ENCODE measurements around the gene PHYKPL. TPM values are rescaled to one million over a fixed set of nuclear protein-coding genes. Genes with fewer than 3 reads are reported as not detected.

PHYKPL gene
- total and polyA plus RNA-seq, 2 of the 4 experiments (the other 2 are of a cell fraction) = 10.0 to 24.5 TPM

DNA sequence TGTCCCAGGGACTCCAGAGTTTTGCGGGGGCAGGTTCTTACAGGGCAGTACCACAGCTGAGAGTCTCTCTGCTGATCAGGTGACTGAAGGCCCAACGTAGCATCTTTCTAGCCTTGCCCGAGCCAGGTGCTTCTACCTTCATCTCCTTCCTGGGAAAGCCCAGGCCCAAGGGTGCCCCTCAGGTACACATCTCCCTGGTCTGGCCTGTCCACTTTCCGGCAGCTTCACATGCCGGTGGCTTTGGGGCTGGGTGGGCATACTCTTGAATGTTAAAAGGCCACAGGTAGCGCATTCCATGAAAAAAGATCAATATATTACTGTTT is 5.7 kb upstream of the PHYKPL start:
- dilution Hi-C loops (cut with HindIII; ENCODE audit: low sequenced_read_pairs, unreplicated experiment) = no loop called here
- no peak overlapping the region for H2BK20ac ChIP-seq (ENCODE audit: low read depth, low read length)
- H3K9me1 ChIP-seq (ENCODE audit: insufficient read depth, low read length) = peaks cover 2% of the 10 kb centered on the region; the same call in 1 of the 2 replicates
- no peak overlapping the region for H3K4me3 ChIP-seq (ENCODE audit: insufficient read depth, low read depth, low read length)
- no peaks in the 10 kb centered on the region for H3K27me3 ChIP-seq (ENCODE audit: control insufficient read depth, insufficient read depth, low read length)
- no peaks in the 10 kb centered on the region for H3K79me1 ChIP-seq (ENCODE audit: low read depth in 1 of 2, low read length in 2 of 2)
- H2AK5ac ChIP-seq (ENCODE audit: low read depth, low read length) = no peak overlapping the region
- H2AK9ac ChIP-seq (replicated peaks; ENCODE audit: low read depth, low read length, poor library complexity) = no peak overlapping the region
- H2BK5ac ChIP-seq (ENCODE audit: low read depth, low read length, poor library complexity, severe bottlenecking) = no peak overlapping the region
- no peak overlapping the region for H3K4me2 ChIP-seq (ENCODE audit: low read depth, low read length)
- no peak overlapping the region for H2AFZ ChIP-seq (replicated peaks; ENCODE audit: low read length, poor library complexity)
- no peaks in the 10 kb centered on the region for H3K4me1 ChIP-seq (ENCODE audit: control insufficient read depth, insufficient read depth, low read length)
- no peak for ATAC-seq (ENCODE audit: low read depth)
- no TSS peak for BruUV-seq (replicated peaks)
- H4K8ac ChIP-seq (ENCODE audit: low read depth in 2 of 2, low read length in 2 of 2) = no peak overlapping the region
- no peaks in the 10 kb centered on the region for H3K36me3 ChIP-seq (ENCODE audit: control insufficient read depth, insufficient read depth, low read length)
- intact Hi-C loops (cut with micrococcal nuclease) = no loop called here
- H2BK15ac ChIP-seq (ENCODE audit: low read depth, low read length) = no peak overlapping the region
- H3K18ac ChIP-seq (ENCODE audit: low read depth, low read length) = no peak overlapping the region
- no peaks in the 10 kb centered on the region for H3K9me3 ChIP-seq (ENCODE audit: control insufficient read depth, insufficient read depth, low read length)
- H3K4ac ChIP-seq (ENCODE audit: low read depth, low read length) = no peak overlapping the region
- no peaks in the 10 kb centered on the region for H4K20me1 ChIP-seq (ENCODE audit: insufficient read depth, low read length)
- H3K23ac ChIP-seq (ENCODE audit: low read depth, low read length) = no peak overlapping the region
- no peak for DNase-seq
- no peak overlapping the region for H2BK120ac ChIP-seq (ENCODE audit: low read depth, low read length)
- no peak overlapping the region for H3K14ac ChIP-seq (replicated peaks; ENCODE audit: low read depth, low read length)
- H4K5ac ChIP-seq (ENCODE audit: low read depth, low read length) = no peak overlapping the region
- in situ Hi-C loops (cut with MboI; ENCODE audit: low sequenced_read_pairs) = no loop called here
- ChIA-PET POLR2A (ENCODE audit: unreplicated experiment) (no interaction called here), CTCF (no interaction called here)
- WGBS, 2 experiments (ENCODE audit: extremely low coverage in 2 of 2, insufficient read length in 1 of 2) = 100% methylated on average over 1 of the region's 6 CpGs; no CpG with 5 or more reads in 1 of the 2 experiments
- no peak overlapping the region for H3K56ac ChIP-seq (ENCODE audit: extremely low read depth, insufficient read depth, low read length)
- TF ChIP-seq, protein P1, sequence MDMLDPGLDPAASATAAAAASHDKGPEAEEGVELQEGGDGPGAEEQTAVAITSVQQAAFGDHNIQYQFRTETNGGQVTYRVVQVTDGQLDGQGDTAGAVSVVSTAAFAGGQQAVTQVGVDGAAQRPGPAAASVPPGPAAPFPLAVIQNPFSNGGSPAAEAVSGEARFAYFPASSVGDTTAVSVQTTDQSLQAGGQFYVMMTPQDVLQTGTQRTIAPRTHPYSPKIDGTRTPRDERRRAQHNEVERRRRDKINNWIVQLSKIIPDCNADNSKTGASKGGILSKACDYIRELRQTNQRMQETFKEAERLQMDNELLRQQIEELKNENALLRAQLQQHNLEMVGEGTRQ (IDR thresholded peaks at IDR 0.05; ENCODE audit: low read depth, low read length) = no peak
- TF ChIP-seq RCOR1 (IDR thresholded peaks at IDR 0.05; ENCODE audit: insufficient replicate concordance, low read length) = no peak
- TF ChIP-seq, protein P2, sequence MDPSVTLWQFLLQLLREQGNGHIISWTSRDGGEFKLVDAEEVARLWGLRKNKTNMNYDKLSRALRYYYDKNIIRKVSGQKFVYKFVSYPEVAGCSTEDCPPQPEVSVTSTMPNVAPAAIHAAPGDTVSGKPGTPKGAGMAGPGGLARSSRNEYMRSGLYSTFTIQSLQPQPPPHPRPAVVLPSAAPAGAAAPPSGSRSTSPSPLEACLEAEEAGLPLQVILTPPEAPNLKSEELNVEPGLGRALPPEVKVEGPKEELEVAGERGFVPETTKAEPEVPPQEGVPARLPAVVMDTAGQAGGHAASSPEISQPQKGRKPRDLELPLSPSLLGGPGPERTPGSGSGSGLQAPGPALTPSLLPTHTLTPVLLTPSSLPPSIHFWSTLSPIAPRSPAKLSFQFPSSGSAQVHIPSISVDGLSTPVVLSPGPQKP (IDR thresholded peaks at IDR 0.05; ENCODE audit: borderline replicate concordance, low read depth, low read length) = no peak
- TF ChIP-seq MAFK (IDR thresholded peaks at IDR 0.05; ENCODE audit: low read depth, low read length) = no peak
- TF ChIP-seq CEBPB (IDR thresholded peaks at IDR 0.05; ENCODE audit: low read depth, low read length) = no peak
- TF ChIP-seq RFX5 (IDR thresholded peaks at IDR 0.05; ENCODE audit: low read depth, low read length) = no peak
- TF ChIP-seq BHLHE40 (IDR thresholded peaks at IDR 0.05; ENCODE audit: low read depth, low read length) = no peak
- no peak for TF ChIP-seq MXI1 (IDR thresholded peaks at IDR 0.05; ENCODE audit: borderline replicate concordance, low read depth, low read length)
- no peak for TF ChIP-seq SMC3 (IDR thresholded peaks at IDR 0.05; ENCODE audit: low read depth, low read length)
- no peak for TF ChIP-seq RAD21 (IDR thresholded peaks at IDR 0.05; ENCODE audit: low read length)
- TF ChIP-seq NFE2L2 (IDR thresholded peaks at IDR 0.05; ENCODE audit: low read depth, low read length) = no peak
- no peak for TF ChIP-seq CHD1 (IDR thresholded peaks at IDR 0.05; ENCODE audit: low read depth, low read length)
- TF ChIP-seq, protein P3, sequence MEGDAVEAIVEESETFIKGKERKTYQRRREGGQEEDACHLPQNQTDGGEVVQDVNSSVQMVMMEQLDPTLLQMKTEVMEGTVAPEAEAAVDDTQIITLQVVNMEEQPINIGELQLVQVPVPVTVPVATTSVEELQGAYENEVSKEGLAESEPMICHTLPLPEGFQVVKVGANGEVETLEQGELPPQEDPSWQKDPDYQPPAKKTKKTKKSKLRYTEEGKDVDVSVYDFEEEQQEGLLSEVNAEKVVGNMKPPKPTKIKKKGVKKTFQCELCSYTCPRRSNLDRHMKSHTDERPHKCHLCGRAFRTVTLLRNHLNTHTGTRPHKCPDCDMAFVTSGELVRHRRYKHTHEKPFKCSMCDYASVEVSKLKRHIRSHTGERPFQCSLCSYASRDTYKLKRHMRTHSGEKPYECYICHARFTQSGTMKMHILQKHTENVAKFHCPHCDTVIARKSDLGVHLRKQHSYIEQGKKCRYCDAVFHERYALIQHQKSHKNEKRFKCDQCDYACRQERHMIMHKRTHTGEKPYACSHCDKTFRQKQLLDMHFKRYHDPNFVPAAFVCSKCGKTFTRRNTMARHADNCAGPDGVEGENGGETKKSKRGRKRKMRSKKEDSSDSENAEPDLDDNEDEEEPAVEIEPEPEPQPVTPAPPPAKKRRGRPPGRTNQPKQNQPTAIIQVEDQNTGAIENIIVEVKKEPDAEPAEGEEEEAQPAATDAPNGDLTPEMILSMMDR (conservative IDR thresholded peaks at IDR 0.05; ENCODE audit: low read depth, low read length) = no peak
- no peak for TF ChIP-seq FOS (IDR thresholded peaks at IDR 0.05; ENCODE audit: low read depth, low read length)
- H3K27ac ChIP-seq (ENCODE audit: insufficient read depth, low read length) = no peak overlapping the region
- no peak overlapping the region for H4K91ac ChIP-seq (ENCODE audit: insufficient read depth, low read depth, low read length)
- no peak overlapping the region for H3K9ac ChIP-seq (ENCODE audit: low read depth, low read length)

Data from IMR-90 (cell line).